Loucy (cell line): ENCODE data around the gene OR2V1.
"Not testable (repeated sequence)": the region's sequence is repeated elsewhere in the genome, so short reads cannot be mapped to it uniquely, and the experiment has no call there.

Experiments
- H2AFZ ChIP-seq: fragments of 200-600 bp; sonication (generic); 2 replicates; pipeline ENCODE4 v1.6.0; 2016; ENCODE audit warnings: antibody characterized with exemption, mild to moderate bottlenecking, low read length, moderate library complexity
- H3F3A ChIP-seq: fragments of 200-600 bp; 2 replicates; pipeline ENCODE4 v1.6.0; 2016; ENCODE audit warnings: antibody characterized with exemption, low read depth, mild to moderate bottlenecking
- H3K27me3 ChIP-seq: fragments of 200-600 bp; sonication (generic); 2 replicates; pipeline ENCODE4 v1.6.1; 2014; ENCODE audit warnings: low read length, mild to moderate bottlenecking; ENCODE audit not compliant: insufficient read depth, poor library complexity, severe bottlenecking
- H3K36me3 ChIP-seq: fragments of 200-600 bp; sonication (generic); 2 replicates; pipeline ENCODE4 v1.6.1; 2016; ENCODE audit warnings: low read length; ENCODE audit not compliant: insufficient read depth
- H3K4me1 ChIP-seq: fragments of 200-600 bp; sonication (generic); 2 replicates; pipeline ENCODE4 v1.5.1; 2014; ENCODE audit warnings: low read length, mild to moderate bottlenecking; ENCODE audit not compliant: insufficient read depth, poor library complexity, severe bottlenecking
- H3K4me2 ChIP-seq: fragments of 200-600 bp; sonication (generic); 2 replicates; pipeline ENCODE4 v1.6.0; 2014; ENCODE audit warnings: antibody characterized with exemption, low read length, low read depth, mild to moderate bottlenecking; ENCODE audit not compliant: poor library complexity, severe bottlenecking
- H3K4me3 ChIP-seq: fragments of 200-600 bp; sonication (generic); 2 replicates; pipeline ENCODE4 v1.5.1; 2014; ENCODE audit warnings: low read length, mild to moderate bottlenecking, mixed read lengths; ENCODE audit not compliant: poor library complexity, severe bottlenecking
- H3K79me2 ChIP-seq: fragments of 200-600 bp; sonication (generic); 2 replicates; pipeline ENCODE4 v1.6.1; 2014; ENCODE audit warnings: low read length; ENCODE audit not compliant: insufficient read depth
- H3K9ac ChIP-seq: fragments of 200-600 bp; sonication (generic); 2 replicates; pipeline ENCODE4 v1.6.0; 2014; ENCODE audit warnings: mild to moderate bottlenecking, low read depth, low read length, moderate library complexity; ENCODE audit not compliant: poor library complexity, severe bottlenecking
- H3K9me2 ChIP-seq: fragments of 200-600 bp; sonication (generic); replicated peaks from 2 replicates; pipeline ENCODE4 v1.6.1; 2016; ENCODE audit warnings: low read depth, low read length, mixed read lengths
- H3K9me3 ChIP-seq: fragments of 200-600 bp; sonication (generic); 2 replicates; pipeline ENCODE4 v1.6.1; 2014; ENCODE audit warnings: mild to moderate bottlenecking, antibody characterized with exemption, low read length, low read depth; ENCODE audit not compliant: insufficient read depth
- H4K20me1 ChIP-seq: fragments of 200-600 bp; sonication (generic); 2 replicates; pipeline ENCODE4 v1.6.0; 2014; ENCODE audit warnings: antibody characterized with exemption, low read length, mild to moderate bottlenecking; ENCODE audit not compliant: insufficient read depth, poor library complexity, severe bottlenecking
- EZH2phosphoT487 ChIP-seq: fragments of 200-600 bp; IDR thresholded peaks from 2 replicates; pipeline ENCODE4 v1.6.1; 2018; ENCODE audit warnings: antibody characterized with exemption, mild to moderate bottlenecking, moderate library complexity, borderline replicate concordance
- TF ChIP-seq, protein P1 (sequence below): fragments of 200-600 bp; sonication (generic); conservative IDR thresholded peaks from 2 replicates; pipeline ENCODE4 v1.5.1; 2014; ENCODE audit warnings: mild to moderate bottlenecking, antibody characterized with exemption, low read length

OR2V1 gene

DNA sequence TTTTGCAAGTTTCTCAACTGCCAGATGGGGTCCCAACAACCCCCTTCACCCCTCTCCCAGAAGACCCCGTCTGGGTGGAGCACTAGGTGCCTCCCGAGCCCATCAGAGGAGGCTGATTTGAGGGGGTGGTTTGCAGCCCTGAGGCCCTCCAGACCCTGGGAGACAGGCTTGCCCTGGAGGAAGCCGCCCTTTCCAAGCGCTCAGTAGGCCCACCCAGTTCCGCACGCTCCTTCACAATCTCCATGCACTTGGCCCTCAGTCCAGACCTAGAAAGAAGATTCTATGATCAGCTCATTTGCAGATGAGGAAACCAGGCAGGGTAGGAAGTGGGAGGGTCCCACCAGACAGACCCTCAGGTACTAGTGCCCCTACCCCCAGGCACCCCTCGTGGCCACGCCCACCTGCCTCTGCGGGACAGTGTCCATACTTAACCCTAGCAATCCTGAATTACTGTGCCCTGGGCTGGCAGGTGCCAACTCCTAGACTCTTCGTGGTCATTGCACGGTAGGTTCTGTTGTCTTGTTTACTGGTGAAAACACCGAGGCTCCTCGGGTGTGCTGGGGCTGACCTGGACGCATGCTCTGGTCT is 22.3 kb downstream of the OR2V1 start:
- Histone ChIP-seq H3K4me2 (no peak overlapping the region), H3K79me2 (no peaks in the 10 kb centered on the region), H3F3A (no peaks in the 10 kb centered on the region), H4K20me1 (no peaks in the 10 kb centered on the region), H3K4me1 (no peaks in the 10 kb centered on the region), H3K4me3 (no peak overlapping the region), H3K27me3 (no peaks in the 10 kb centered on the region), H3K9me2 (no peaks in the 10 kb centered on the region), H2AFZ (no peak overlapping the region), H3K9me3 (no peaks in the 10 kb centered on the region), H3K36me3 (no peaks in the 10 kb centered on the region), H3K9ac (no peak overlapping the region)
- TF ChIP-seq, protein P1, sequence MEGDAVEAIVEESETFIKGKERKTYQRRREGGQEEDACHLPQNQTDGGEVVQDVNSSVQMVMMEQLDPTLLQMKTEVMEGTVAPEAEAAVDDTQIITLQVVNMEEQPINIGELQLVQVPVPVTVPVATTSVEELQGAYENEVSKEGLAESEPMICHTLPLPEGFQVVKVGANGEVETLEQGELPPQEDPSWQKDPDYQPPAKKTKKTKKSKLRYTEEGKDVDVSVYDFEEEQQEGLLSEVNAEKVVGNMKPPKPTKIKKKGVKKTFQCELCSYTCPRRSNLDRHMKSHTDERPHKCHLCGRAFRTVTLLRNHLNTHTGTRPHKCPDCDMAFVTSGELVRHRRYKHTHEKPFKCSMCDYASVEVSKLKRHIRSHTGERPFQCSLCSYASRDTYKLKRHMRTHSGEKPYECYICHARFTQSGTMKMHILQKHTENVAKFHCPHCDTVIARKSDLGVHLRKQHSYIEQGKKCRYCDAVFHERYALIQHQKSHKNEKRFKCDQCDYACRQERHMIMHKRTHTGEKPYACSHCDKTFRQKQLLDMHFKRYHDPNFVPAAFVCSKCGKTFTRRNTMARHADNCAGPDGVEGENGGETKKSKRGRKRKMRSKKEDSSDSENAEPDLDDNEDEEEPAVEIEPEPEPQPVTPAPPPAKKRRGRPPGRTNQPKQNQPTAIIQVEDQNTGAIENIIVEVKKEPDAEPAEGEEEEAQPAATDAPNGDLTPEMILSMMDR = no peak
- TF ChIP-seq EZH2phosphoT487 = no peak

DNA sequence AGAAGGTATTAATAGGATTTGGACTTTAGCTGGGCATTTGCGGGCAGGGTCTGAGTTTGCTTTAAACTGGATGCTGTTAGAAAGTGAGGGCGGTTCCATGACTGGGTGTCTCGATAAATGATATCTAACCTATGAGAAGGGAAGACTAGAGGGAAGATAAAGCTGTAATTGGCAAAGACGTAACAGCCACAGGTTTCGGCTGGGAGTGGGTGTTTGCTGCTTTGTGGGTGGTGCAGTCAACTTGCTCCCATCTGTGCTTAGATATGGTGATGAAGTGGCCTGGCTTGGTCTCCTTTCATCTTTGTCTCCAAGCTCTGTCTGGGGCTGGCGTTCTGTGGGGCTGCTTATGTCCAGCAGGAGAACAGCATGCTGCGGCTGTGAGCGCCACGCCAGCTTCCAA is 23.3 kb downstream of the OR2V1 start:
- H3K9ac ChIP-seq = no peak overlapping the region
- H4K20me1 ChIP-seq = no peaks in the 10 kb centered on the region
- no peaks in the 10 kb centered on the region for H3K27me3 ChIP-seq
- H3K36me3 ChIP-seq = no peaks in the 10 kb centered on the region
- no peak overlapping the region for H3K4me2 ChIP-seq
- no peak overlapping the region for H3K4me3 ChIP-seq
- no peak overlapping the region for H2AFZ ChIP-seq
- H3K79me2 ChIP-seq = no peaks in the 10 kb centered on the region
- no peaks in the 10 kb centered on the region for H3K9me2 ChIP-seq
- H3K4me1 ChIP-seq = no peaks in the 10 kb centered on the region
- no peaks in the 10 kb centered on the region for H3F3A ChIP-seq
- no peaks in the 10 kb centered on the region for H3K9me3 ChIP-seq
- TF ChIP-seq, protein P1 = no peak
- no peak for TF ChIP-seq EZH2phosphoT487

DNA sequence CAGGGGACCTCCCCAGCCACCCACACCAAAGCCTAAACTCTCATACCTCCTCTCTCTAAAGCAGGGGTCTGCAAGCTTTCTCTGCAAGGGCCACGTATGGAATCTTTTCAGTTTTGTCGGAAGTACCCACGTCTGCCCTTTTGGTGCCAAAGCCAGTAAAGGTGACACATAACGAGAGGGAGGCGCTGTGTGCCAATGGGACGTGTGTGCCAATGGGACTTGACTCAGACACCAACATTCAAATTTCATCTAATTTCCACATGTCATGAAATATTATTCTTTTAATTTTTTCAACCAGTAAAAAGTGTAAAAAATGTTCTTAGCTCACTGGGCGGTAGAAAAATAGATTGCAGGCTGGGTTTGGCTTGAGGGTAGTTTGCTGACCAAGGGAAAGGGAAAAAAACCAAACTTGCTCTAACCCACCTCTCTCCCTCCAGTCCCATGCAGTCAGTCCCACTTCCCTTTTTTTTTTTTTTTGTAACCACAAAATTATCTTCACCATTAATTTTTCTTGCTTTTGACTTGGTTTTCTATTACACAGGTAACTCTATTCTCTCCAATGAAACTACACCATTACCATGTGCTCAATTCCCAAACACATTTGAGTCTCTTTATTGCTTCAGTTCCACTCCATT is 25.5 kb downstream of the OR2V1 start:
- Histone ChIP-seq H3K4me1 (no peaks in the 10 kb centered on the region), H3K4me2 (no peak overlapping the region), H3K9ac (no peak overlapping the region), H3K9me2 (no peaks in the 10 kb centered on the region), H3K9me3 (no peaks in the 10 kb centered on the region), H3K36me3 (no peaks in the 10 kb centered on the region), H4K20me1 (no peaks in the 10 kb centered on the region), H3F3A (no peaks in the 10 kb centered on the region), H3K27me3 (no peaks in the 10 kb centered on the region), H2AFZ (no peak overlapping the region), H3K4me3 (no peak overlapping the region), H3K79me2 (no peaks in the 10 kb centered on the region)
- TF ChIP-seq EZH2phosphoT487 = no peak
- TF ChIP-seq, protein P1 = no peak

DNA sequence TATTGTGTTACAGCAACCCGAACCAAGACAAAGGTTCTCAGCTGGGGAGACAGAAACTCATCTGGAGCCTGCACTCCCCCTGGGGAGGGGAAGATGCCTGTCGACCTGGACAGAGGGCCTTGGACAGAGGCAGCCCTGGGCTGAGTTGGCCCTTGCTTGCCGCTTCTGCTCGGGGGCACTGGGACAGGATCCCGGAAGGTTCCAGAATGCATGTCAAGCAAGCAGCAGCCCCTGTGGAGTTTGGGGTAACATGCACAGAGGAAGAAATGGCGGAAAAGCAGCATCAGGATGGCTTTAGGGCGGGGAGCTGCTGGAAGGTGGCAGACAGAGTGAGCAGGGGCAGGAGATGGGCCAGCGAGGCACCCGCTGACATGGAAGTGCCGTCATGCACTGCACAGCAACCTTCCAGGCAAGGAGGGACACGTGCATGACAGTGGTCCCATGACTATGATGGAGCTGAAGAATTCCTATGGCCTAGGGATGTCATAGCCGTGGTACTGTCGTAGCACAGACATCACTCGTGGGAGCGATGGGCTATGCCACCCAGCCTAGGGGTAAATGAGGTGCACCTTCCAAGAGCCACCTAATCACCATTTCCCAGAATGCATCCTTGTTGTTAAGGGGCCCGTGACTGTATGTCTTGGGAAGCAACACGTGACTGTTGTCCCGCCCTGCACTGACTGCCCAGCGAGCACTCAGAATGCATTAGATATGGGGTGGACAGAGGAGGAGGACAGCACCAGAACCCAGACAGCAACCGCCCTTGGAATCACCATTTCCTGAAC is 26.2 kb downstream of the OR2V1 start:
- not testable (repeated sequence) for H3K27me3 ChIP-seq, H3K9ac ChIP-seq, H3K4me3 ChIP-seq, H2AFZ ChIP-seq, H3K4me2 ChIP-seq, H4K20me1 ChIP-seq, H3K9me3 ChIP-seq, H3K4me1 ChIP-seq, H3F3A ChIP-seq, H3K79me2 ChIP-seq, H3K36me3 ChIP-seq, H3K9me2 ChIP-seq

DNA sequence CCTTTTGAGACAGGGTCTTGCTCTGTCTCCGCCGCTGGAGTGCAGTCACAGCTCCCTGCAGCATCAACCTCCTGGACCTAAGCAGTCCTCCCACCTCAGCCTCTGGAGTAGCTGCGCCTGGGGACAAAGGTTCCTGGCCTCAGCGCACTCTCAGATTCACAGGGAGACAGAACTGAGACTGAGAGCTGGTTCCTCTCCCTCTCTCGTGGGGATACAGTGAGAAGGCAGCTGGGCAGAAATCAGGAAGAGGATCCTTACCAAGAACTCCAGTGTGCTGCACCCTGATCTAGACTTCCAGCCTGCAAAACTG is 26.8 kb downstream of the OR2V1 start:
- H3F3A ChIP-seq, H3K4me1 ChIP-seq, H4K20me1 ChIP-seq, H3K9me3 ChIP-seq, H3K4me3 ChIP-seq, H3K9me2 ChIP-seq, H3K36me3 ChIP-seq, H3K79me2 ChIP-seq, H3K27me3 ChIP-seq, H2AFZ ChIP-seq, H3K9ac ChIP-seq, H3K4me2 ChIP-seq: not testable (repeated sequence)
